GM13977 (cell line): ENCODE data around the gene MBP.

Experiments
- DNase-seq: peaks from one replicate; pipeline ENCODE4 v3.0.0; 2012; ENCODE audit warnings: low spot score
- in situ Hi-C: fragments of 300-500 bp; cut with MboI; formaldehyde crosslinking; loops from one replicate; pipeline ENCODE4 v1.12.0; 2022; ENCODE audit warnings: low sequenced_read_pairs, low pct_unique_long_range_greater_than_20kb, mixed read lengths, inconsistent platforms; ENCODE audit not compliant: unreplicated experiment
- TF ChIP-seq, protein P1 (sequence below): IDR thresholded peaks from 2 replicates; pipeline ENCODE4 v1.5.1; 2012; ENCODE audit warnings: mild to moderate bottlenecking, control low read depth; ENCODE audit not compliant: insufficient read depth; ENCODE audit errors: extremely low read depth, missing control alignments

Gene MBP

DNA sequence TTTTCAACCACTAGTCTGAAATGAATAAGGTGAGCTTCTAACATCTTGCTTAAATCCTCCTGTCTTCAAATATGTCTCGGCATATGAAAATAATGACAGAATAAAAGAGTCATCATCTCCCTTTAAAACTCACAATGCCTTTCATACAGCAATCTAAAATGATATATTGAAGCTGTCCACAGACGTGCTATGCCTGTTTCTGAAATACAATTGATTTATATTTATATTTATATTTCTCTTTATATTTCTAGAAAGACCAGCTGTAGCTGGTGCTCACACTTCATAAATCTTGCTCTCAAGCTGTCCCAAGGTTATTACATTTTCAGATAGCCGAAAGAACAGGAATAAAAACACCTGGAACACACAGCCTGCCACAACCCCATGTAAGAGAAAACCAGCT, 11.1 kb downstream of the MBP start:
- in situ Hi-C loops: loop anchor here (10.0 kb wide), 1 partner anchor 57 kb away; no protein-coding TSS in a partner anchor
- TF ChIP-seq, protein P1, sequence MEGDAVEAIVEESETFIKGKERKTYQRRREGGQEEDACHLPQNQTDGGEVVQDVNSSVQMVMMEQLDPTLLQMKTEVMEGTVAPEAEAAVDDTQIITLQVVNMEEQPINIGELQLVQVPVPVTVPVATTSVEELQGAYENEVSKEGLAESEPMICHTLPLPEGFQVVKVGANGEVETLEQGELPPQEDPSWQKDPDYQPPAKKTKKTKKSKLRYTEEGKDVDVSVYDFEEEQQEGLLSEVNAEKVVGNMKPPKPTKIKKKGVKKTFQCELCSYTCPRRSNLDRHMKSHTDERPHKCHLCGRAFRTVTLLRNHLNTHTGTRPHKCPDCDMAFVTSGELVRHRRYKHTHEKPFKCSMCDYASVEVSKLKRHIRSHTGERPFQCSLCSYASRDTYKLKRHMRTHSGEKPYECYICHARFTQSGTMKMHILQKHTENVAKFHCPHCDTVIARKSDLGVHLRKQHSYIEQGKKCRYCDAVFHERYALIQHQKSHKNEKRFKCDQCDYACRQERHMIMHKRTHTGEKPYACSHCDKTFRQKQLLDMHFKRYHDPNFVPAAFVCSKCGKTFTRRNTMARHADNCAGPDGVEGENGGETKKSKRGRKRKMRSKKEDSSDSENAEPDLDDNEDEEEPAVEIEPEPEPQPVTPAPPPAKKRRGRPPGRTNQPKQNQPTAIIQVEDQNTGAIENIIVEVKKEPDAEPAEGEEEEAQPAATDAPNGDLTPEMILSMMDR: no peak
- no peak for DNase-seq

DNA sequence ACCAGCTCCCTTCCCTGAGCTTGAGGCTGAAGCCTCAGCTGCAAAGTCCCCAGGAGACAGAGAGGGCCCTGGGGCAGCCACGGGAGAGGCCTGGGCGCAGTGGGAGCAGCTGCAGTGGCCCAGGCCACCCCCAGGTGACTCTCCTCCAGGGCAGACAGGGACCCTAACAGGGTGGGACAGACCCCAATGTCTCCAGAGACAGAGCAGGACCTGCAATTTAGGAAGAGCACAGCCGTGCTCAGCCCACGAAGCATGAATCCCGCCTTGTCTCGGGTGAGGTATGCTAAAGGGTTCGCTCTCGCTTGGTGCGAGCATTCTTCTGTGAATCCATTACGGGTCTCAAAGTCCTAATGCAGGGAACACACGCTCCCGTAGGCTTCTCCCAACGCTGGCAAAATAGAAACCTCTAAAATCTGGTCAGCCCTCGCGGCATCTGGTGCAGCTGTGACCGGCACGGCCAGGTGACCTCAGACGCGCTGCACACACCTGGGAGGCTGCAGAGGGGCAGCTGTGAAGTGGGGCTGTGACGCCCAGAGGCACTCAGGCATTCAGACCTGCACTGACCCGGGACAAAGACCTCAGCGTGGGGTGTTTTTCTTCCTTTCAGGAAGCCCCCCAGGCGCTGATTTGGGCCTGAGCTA, 12.6 kb downstream of the MBP start:
- in situ Hi-C loops: loop anchor here (10.0 kb wide), 1 partner anchor 55 kb away; no protein-coding TSS in a partner anchor
- TF ChIP-seq, protein P1: no peak

DNA sequence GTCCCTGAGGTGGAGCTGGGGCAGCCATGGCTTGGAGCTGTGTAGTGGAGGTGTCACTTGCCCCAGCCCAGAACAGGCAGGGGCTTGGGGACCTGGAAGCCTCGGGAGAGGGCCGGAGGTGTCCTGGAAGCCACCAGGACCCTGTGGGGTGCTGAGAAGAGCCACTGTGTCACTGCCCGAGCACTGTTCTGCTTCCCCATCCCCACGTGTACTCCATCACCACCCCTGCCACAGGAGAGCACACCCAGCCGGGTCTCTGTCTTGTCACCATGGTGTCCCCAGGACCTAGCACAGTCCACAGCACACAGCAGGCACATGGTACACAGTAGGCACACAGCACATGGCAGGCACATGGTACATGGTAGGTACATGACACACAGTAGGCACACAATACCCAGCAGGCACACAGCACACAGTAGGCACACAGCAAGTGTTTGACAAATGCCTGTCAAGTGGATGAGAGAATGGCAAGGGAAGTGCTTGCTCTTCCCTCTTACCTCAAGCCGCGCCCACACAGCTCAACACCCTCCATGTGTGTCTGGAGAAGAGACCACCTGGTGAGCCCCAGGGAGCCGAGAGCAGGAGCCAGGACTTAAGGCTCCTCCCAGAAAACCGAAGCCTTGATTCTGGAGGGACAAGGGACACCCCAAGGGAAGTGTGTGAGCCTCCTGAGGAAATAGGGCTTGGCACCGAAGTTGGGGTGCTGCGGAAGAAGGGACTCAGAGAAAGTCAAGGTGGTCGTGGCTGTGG, 13.3 kb downstream of the MBP start:
- TF ChIP-seq, protein P1: no peak
- in situ Hi-C loops: no loop called here

More for the DNA sequence above, 12.6 kb downstream of the MBP start:
- no peak for DNase-seq

DNA sequence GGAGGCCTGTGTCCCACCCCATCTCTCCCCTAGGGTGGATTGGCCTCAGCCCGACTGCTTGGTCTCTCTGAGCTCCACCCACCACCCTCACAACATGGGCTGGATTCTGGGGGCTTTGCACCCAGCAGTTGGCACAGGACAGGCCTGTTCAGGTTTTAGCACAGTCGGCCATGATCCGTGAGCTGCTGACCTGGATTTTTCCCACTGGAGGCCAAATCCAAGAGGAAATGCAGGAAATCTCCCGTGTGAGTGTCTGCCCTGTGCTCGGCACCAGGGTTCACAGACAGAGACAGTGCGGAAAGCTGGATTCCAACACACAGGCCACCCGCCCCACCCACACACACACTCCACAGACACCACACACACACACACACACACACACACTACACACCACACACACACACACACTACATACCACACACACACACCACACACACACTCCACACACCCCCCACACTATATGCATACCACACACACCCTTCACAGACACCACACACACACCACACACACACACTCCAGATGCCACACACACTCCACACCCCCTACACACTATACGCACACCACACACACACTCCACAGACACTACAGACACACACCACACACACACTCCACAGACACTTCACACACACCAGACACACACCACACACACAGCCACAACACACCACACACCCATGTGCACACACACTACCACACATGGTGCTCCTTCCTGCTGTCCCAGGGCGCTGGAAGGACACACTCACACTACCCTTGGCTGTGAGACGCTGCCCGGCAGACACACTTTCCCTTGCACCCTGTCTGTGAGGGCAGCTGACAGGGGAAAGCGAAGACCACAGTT, 14.1 kb downstream of the MBP start:
- TF ChIP-seq, protein P1: no peak
- no peak for DNase-seq
- in situ Hi-C loops: no loop called here

More for the DNA sequence above, 13.3 kb downstream of the MBP start:
- no peak for DNase-seq

DNA sequence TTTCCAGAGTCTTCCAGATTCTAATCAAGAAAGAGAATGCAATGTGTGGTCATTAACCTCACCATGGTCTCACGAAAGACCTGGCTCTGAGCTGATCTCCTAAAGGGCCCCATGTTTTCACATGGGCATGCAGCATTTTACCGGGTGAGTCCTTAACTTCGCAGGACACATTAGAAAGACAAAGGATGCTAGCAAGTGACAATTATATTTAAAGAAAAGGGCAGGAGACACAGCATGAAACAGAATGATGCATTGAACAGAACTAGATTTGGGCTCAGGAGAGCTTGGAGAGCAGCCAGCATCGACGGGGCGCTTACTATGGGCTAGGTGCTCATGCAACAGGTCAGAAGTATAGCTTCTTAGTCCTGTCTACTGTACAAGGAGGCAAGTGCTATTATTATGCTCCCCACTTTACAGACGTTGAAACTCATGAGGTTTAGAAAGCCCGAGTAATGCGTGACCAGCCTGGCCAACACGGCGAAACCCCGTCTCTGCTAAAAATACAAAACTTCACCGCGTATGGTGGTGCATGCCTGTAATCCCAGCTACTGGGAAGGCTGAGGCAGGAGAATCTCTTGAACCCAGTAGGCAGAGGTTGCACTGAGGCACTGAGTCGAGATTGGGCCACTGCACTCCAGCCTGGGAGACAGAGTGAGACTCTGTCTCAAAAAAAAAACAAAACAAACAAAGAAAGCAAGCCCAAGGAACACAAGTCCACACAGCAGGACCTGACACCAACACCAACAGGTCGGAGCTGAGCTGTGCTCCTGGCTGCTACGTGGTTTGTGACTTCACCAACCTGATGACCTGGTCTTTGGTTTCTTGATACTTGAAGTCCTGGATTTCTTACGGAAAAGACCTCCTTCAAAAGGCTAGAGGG, 16.1 kb downstream of the MBP start:
- no peak for DNase-seq
- in situ Hi-C loops: no loop called here
- TF ChIP-seq, protein P1: no peak
